Measurements from ENCODE around the gene EMC10.
"Not testable (repeated sequence)": the region's sequence is repeated elsewhere in the genome, so short reads cannot be mapped to it uniquely, and the experiment has no call there.

Gene EMC10

DNA sequence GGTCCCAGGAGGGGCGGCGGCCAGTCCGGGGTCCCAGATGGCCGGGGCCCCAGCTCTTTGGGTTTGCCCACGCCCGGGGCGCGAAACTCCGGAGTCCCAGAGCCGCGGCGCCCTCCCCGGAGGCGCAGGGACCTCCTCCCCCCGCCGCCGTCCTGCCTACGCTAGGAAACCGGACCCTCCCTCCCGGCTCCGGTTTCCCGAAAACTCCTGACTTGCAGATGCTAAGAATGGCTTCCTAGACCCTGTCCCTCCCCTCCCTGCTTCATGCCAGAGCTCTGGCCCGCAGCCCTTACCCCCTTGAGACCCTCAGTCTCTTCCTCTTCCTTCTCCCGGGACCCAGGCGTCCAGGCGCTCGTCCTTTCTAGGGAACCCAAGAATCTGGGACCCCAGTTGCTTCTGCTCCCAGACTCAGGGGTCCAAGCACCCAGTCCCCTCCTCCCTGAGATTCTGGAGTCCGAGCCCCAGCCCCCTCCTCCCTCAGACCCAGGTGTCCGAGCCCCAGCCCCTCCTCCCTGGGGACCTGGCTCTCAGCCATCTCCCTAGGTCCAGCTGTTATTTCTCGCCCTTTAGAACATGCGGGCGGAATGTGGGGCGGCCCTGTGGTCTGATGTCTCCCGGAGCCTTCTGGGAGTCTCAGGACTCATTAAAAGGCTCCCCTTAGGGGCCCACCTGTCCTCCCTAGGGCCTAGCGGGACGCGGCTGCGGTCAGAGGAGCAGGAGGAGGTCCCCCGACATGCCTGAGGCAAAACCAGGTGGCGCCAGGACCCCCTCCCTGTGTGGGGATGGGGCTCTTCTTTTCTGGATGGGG is 43.9 kb upstream of the EMC10 start, which contains the start of gene MYBPC2:
TSS of gene MYBPC2 (plus strand) at position 672 of the 808 bp plus-strand sequence. CDS start at position 734, 62 bp downstream.
- TF ChIP-seq, protein P1, sequence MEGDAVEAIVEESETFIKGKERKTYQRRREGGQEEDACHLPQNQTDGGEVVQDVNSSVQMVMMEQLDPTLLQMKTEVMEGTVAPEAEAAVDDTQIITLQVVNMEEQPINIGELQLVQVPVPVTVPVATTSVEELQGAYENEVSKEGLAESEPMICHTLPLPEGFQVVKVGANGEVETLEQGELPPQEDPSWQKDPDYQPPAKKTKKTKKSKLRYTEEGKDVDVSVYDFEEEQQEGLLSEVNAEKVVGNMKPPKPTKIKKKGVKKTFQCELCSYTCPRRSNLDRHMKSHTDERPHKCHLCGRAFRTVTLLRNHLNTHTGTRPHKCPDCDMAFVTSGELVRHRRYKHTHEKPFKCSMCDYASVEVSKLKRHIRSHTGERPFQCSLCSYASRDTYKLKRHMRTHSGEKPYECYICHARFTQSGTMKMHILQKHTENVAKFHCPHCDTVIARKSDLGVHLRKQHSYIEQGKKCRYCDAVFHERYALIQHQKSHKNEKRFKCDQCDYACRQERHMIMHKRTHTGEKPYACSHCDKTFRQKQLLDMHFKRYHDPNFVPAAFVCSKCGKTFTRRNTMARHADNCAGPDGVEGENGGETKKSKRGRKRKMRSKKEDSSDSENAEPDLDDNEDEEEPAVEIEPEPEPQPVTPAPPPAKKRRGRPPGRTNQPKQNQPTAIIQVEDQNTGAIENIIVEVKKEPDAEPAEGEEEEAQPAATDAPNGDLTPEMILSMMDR (IDR thresholded peaks at IDR 0.05; ENCODE audit: insufficient read depth, low read depth, low read length, missing control alignments), result no peak
- no peak for DNase-seq (ENCODE audit: low read depth)
- H3K4me3 ChIP-seq (ENCODE audit: low read length), result peak within 1 kb of the TSS; percentile 63

DNA sequence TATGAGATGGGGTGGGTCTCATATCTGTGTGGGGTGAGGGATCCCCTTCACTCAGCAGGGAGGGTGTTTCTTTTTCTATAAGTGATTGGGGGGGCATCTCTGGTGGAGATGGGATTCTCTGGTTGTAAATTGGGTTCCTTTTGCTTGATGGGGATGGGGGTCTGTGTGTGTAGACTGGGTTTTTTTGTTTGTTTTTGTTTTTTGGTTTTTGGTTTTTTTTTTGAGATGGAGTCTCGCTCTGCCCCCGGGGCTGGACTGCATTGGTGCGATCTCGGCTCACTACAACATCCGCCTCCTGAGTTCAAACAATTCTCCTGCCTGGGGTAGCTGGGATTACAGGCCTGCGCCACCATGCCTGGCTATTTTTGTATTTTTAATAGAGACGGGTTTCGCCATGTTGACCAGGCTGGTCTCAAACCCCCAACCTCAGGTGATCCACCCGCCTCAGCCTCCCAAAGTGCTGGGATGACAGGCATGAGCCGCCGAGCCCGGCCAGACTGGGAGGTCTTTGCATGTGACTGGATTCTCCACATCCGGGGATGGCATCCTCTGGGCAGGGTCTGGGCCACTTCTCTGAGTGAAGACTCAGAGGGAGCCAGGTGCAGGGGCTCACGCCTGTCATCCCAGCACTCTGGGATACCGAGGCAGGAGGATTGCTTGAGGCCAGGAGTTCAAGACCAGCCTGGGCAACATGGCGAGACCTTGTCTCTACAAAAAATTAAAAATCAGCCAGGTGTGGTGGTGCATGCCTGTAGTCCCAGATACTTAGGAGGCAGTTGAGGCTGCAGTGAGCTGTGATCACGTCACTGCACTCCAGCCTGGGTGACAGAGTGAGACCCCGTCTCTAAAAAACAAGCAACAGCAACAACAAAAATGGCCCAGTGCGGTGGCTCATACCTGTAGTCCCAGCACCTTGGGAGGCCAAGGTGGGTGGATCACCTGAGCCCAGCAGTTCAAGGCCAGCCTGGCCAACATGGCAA is 42.8 kb upstream of the EMC10 start:
- no peak for DNase-seq (ENCODE audit: low read depth)
- no peak overlapping the region for H3K4me3 ChIP-seq (ENCODE audit: low read length)
- TF ChIP-seq, protein P1 (IDR thresholded peaks at IDR 0.05; ENCODE audit: insufficient read depth, low read depth, low read length, missing control alignments), result no peak

DNA sequence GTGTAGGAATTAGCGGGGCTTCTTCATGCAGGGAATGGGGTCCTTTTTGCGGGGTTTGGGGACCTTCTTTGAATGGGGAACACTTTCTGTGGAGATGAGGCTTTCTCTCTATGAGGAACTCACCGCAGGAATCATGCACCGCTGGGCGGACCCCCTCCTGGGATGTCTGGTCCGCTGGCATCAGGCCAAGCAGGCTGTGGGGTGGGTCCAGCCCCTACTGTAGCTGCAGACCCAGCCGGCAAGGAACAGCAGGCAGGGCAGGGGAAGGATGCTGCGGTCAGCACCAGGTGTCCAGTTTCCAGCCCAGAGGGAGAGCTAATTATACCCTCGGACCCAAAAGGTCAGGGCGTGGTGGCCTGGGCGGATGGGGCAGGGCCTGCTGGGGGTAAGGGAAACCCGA is 41.8 kb upstream of the EMC10 start:
- DNase-seq (ENCODE audit: low read depth), result no peak
- no peak overlapping the region for H3K4me3 ChIP-seq (ENCODE audit: low read length)
- TF ChIP-seq, protein P1 (IDR thresholded peaks at IDR 0.05; ENCODE audit: insufficient read depth, low read depth, low read length, missing control alignments), result no peak

- no peak for DNase-seq (ENCODE audit: low read depth)
- H3K4me3 ChIP-seq (ENCODE audit: low read length), result no peak overlapping the region
- TF ChIP-seq, protein P1 (IDR thresholded peaks at IDR 0.05; ENCODE audit: insufficient read depth, low read depth, low read length, missing control alignments), result no peak
These were observed 41.1 kb upstream of the EMC10 start for GRCh38 chr19:50435221-50435620.

DNA sequence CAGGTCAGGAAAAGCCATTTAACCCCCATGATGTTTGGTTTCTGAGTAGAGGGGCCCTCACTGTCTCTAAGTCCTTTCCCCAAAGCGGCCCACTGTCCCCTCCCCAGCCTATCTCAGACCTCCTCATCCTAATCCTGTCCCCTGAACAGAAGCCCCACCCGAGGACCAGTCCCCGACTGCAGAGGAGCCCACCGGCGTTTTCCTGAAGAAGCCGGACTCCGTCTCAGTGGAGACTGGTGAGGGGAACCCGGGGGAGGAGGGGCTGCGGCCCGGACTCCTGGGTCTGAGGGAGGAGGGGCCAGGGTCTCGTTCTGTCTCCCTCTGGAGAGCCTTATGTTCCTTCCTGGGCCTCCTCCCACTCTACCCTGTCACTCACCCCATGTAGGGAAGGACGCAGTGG is 40.7 kb upstream of the EMC10 start:
- TF ChIP-seq, protein P1 (IDR thresholded peaks at IDR 0.05; ENCODE audit: insufficient read depth, low read depth, low read length, missing control alignments), result no peak
- H3K4me3 ChIP-seq (ENCODE audit: low read length), result no peak overlapping the region
- no peak for DNase-seq (ENCODE audit: low read depth)

- TF ChIP-seq, protein P1 (IDR thresholded peaks at IDR 0.05; ENCODE audit: insufficient read depth, low read depth, low read length, missing control alignments), result no peak
- no peak for DNase-seq (ENCODE audit: low read depth)
- no peak overlapping the region for H3K4me3 ChIP-seq (ENCODE audit: low read length)
These were observed 38.4 kb upstream of the EMC10 start for GRCh38 chr19:50437862-50438449.

- not testable (repeated sequence) for H3K4me3 ChIP-seq (ENCODE audit: low read length); DNase-seq (ENCODE audit: low read depth)
These were observed 37.2 kb upstream of the EMC10 start for GRCh38 chr19:50439130-50439529.

Data from epithelial cell of esophagus (primary cell).